ENCODE data around the gene EYA2.

- TF ChIP-seq TAF1 (IDR thresholded peaks at IDR 0.05; ENCODE audit: borderline replicate concordance, low read depth, low read length) (no peak), POLR2A (IDR thresholded peaks at IDR 0.05; ENCODE audit: low read depth, low read length) (no peak)
Observed at GRCh38 chr20:46987001-46987400, 92.4 kb downstream of the EYA2 start.
